ENCODE measurements around the gene DOK3. TPM values are rescaled to one million over a fixed set of nuclear protein-coding genes. Genes with fewer than 3 reads are reported as not detected.

DOK3 gene
- total and polyA plus RNA-seq, 2 of the 13 experiments (the other 11 are each of a cell fraction or from before 2014, with no cell fraction given): 1.4 to 1.5 TPM

DNA sequence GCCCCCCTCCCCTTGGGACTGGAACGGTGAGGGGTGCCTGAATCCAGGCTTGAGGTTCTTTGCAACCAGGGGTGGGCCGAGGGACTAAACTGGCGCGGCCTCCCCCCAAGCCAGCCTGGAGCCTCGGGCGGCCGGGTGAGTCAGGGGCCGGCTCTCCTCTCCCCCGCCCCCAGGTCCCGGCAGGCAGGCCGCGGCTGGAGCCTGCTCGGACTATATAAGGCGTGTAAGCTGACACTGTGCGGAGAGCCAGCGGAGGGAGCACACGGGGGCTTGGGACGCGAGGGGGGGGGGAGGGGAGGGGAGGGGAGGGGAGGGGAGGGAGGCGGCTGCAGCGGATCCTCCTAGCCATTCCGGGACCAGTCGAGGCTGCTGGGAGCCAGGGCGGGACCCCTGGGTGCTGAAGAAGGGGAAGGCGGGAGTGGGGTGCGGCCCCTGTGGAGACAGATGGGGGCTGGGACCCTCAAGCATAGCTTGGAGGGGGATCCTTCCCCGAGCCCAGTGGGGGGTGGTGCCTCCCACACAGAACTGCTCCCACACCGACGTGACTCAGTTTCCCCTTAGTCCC is 12.8 kb downstream of the DOK3 start (continued):
- TF ChIP-seq, protein P1, sequence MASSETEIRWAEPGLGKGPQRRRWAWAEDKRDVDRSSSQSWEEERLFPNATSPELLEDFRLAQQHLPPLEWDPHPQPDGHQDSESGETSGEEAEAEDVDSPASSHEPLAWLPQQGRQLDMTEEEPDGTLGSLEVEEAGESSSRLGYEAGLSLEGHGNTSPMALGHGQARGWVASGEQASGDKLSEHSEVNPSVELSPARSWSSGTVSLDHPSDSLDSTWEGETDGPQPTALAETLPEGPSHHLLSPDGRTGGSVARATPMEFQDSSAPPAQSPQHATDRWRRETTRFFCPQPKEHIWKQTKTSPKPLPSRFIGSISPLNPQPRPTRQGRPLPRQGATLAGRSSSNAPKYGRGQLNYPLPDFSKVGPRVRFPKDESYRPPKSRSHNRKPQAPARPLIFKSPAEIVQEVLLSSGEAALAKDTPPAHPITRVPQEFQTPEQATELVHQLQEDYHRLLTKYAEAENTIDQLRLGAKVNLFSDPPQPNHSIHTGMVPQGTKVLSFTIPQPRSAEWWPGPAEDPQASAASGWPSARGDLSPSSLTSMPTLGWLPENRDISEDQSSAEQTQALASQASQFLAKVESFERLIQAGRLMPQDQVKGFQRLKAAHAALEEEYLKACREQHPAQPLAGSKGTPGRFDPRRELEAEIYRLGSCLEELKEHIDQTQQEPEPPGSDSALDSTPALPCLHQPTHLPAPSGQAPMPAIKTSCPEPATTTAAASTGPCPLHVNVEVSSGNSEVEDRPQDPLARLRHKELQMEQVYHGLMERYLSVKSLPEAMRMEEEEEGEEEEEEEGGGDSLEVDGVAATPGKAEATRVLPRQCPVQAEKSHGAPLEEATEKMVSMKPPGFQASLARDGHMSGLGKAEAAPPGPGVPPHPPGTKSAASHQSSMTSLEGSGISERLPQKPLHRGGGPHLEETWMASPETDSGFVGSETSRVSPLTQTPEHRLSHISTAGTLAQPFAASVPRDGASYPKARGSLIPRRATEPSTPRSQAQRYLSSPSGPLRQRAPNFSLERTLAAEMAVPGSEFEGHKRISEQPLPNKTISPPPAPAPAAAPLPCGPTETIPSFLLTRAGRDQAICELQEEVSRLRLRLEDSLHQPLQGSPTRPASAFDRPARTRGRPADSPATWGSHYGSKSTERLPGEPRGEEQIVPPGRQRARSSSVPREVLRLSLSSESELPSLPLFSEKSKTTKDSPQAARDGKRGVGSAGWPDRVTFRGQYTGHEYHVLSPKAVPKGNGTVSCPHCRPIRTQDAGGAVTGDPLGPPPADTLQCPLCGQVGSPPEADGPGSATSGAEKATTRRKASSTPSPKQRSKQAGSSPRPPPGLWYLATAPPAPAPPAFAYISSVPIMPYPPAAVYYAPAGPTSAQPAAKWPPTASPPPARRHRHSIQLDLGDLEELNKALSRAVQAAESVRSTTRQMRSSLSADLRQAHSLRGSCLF (CRISPR knock-in tag; IDR thresholded peaks at IDR 0.05; ENCODE audit: borderline replicate concordance): no peak
- TF ChIP-seq ZNF687 (CRISPR knock-in tag; IDR thresholded peaks at IDR 0.05) (peak; percentile 56), FOXP1 (IDR thresholded peaks at IDR 0.05) (no peak), FOXP1 (CRISPR knock-in tag; IDR thresholded peaks at IDR 0.05) (no peak), SIX1 (CRISPR knock-in tag; IDR thresholded peaks at IDR 0.05; ENCODE audit: borderline replicate concordance) (peak; percentile 49; the same call in 1 of the 2 replicates), ZNF10 (CRISPR knock-in tag; IDR thresholded peaks at IDR 0.05; ENCODE audit: borderline replicate concordance, low read depth) (no peak), MED1 (CRISPR knock-in tag; IDR thresholded peaks at IDR 0.05) (0 out of 2 replicates have a peak, but pooled peaks have one; percentile 5), PATZ1 (CRISPR knock-in tag; IDR thresholded peaks at IDR 0.05) (peak; percentile 61), ZFP36L1 (CRISPR knock-in tag; IDR thresholded peaks at IDR 0.05) (no peak), CREB1 (IDR thresholded peaks at IDR 0.05) (no peak), CREB1 (CRISPR knock-in tag; IDR thresholded peaks at IDR 0.05) (no peak), POGK (CRISPR knock-in tag; conservative IDR thresholded peaks at IDR 0.05) (no peak), ZNF703 (CRISPR knock-in tag; IDR thresholded peaks at IDR 0.05; ENCODE audit: borderline replicate concordance) (no peak), ZNF274 (CRISPR knock-in tag; IDR thresholded peaks at IDR 0.05) (0 out of 2 replicates have a peak, but pooled peaks have one; percentile 38), SIX4 (CRISPR knock-in tag; IDR thresholded peaks at IDR 0.05) (peak; percentile 93), ZFX (CRISPR knock-in tag; IDR thresholded peaks at IDR 0.05; ENCODE audit: low read depth) (peak; percentile 58), HNRNPL (IDR thresholded peaks at IDR 0.05; ENCODE audit: low read depth, low read length) (no peak), ZNF615 (CRISPR knock-in tag; IDR thresholded peaks at IDR 0.05; ENCODE audit: borderline replicate concordance) (no peak)
